MG63 (cell line): ENCODE results near the gene PDE4D. TPM values are rescaled to one million over a fixed set of nuclear protein-coding genes. Genes with fewer than 3 reads are reported as not detected.
"Not testable (repeated sequence)": the region's sequence is repeated elsewhere in the genome, so short reads cannot be mapped to it uniquely, and the experiment has no call there.

Experiments
- DNase-seq: peaks from one replicate; pipeline ENCODE4 v3.0.0-alpha.2; 2020
- H3K27me3 ChIP-seq: fragments of 250-450 bp; sonication (Bioruptor Pico); 2 replicates; pipeline ENCODE4 v1.5.1; 2020; ENCODE audit warnings: mild to moderate bottlenecking, moderate library complexity
- H3K36me3 ChIP-seq: fragments of 250-450 bp; sonication (Bioruptor Pico); 2 replicates; pipeline ENCODE4 v1.5.1; 2020; ENCODE audit warnings: mild to moderate bottlenecking, moderate library complexity
- H3K4me3 ChIP-seq: fragments of 250-450 bp; sonication (Bioruptor Pico); 2 replicates; pipeline ENCODE4 v1.5.1; 2020; ENCODE audit warnings: mild to moderate bottlenecking, moderate library complexity
- H3K9me3 ChIP-seq: fragments of 250-450 bp; sonication (Bioruptor Pico); 2 replicates; pipeline ENCODE4 v1.5.1; 2020; ENCODE audit warnings: mild to moderate bottlenecking, moderate library complexity
- total RNA-seq: library from RNA; depleted of rRNA; stranded (reverse); fragments of >200 nt; shearing (Covaris generic); gene quantifications from 2 replicates; pipeline ENCODE4 v1.2.3, GENCODE V29; 2014; ENCODE audit warnings: low replicate concordance

PDE4D gene
- total RNA-seq, 1 experiment from 2014 or later: 3.1 TPM

GRCh38 chr5:59583810-59584562 is 309.5 kb downstream of the PDE4D start:
- DNase-seq: no peak

GRCh38 chr5:59583151-59583809 is 310.2 kb downstream of the PDE4D start:
- Histone ChIP-seq H3K27me3 (no peaks in the 10 kb centered on the region), H3K36me3 (no peaks in the 10 kb centered on the region), H3K4me3 (no peak overlapping the region), H3K9me3 (no peaks in the 10 kb centered on the region)
- DNase-seq: no peak

More at GRCh38 chr5:59583810-59584562, 309.5 kb downstream of the PDE4D start:
- H3K27me3 ChIP-seq: no peaks in the 10 kb centered on the region
- H3K4me3 ChIP-seq: no peak overlapping the region
- H3K9me3 ChIP-seq: no peaks in the 10 kb centered on the region
- no peaks in the 10 kb centered on the region for H3K36me3 ChIP-seq

GRCh38 chr5:59582746-59583145 is 310.8 kb downstream of the PDE4D start:
- no peak for DNase-seq
- H3K4me3 ChIP-seq: no peak overlapping the region
- H3K36me3 ChIP-seq: no peaks in the 10 kb centered on the region
- no peaks in the 10 kb centered on the region for H3K9me3 ChIP-seq
- no peaks in the 10 kb centered on the region for H3K27me3 ChIP-seq

DNA sequence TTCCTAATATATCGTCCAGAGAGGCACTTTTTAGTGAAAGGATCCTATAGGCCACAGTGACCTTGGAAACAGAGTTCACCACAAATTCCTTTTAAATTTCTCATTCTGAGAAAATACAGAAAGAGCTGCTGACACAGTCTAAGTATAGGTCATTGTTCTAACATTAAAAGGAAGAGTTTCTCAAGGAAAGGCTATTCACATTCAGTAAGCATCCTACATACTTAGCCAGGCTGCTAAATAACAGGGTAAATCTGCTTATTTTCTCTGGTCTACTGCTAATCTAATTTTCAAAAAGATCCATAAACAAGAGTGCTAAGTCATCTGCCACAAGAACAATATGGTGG is 313.7 kb downstream of the PDE4D start:
- no peak for DNase-seq

DNA sequence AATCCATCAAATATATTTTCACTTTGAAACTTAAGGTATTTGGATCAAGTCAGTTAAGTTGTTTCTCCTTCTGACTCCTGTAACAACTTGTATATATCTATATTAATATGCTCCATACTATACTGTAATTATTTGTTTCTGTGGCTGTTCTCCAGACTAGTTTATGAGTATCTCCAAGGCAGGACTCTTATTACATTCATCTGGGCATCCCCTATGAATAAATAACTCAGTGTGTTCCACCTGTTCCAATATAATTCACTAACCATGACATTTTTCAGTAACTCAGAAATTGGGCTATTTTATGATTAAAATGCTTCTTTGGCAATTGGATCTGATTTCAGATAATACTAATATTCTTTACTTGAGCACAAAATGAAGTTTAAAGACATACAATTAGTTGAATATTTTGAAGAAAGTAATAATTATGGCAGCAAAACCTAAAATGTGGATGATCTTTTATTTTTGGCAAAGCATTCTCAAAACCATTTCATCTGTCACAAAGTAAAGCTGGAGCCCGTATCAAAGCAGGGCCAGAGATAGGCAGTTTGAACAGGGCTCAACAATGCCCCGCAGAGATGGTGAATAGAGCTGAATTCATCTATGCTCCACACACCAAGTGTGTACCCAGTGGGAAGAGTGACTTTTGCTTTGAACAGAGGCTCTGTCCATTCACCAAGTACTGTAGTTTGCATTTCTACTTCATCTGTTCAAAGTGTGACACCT is 314.3 kb downstream of the PDE4D start:
- no peak for DNase-seq
- Histone ChIP-seq H3K27me3 (no peaks in the 10 kb centered on the region), H3K9me3 (no peaks in the 10 kb centered on the region), H3K4me3 (no peak overlapping the region), H3K36me3 (no peaks in the 10 kb centered on the region)

More for the DNA sequence above, 313.7 kb downstream of the PDE4D start:
- H3K36me3 ChIP-seq: no peaks in the 10 kb centered on the region
- no peak overlapping the region for H3K4me3 ChIP-seq
- H3K27me3 ChIP-seq: no peaks in the 10 kb centered on the region
- no peaks in the 10 kb centered on the region for H3K9me3 ChIP-seq

GRCh38 chr5:59577485-59577884 is 316.0 kb downstream of the PDE4D start:
- Histone ChIP-seq H3K36me3 (no peaks in the 10 kb centered on the region), H3K4me3 (no peak overlapping the region), H3K9me3 (no peaks in the 10 kb centered on the region), H3K27me3 (no peaks in the 10 kb centered on the region)
- DNase-seq: no peak

DNA sequence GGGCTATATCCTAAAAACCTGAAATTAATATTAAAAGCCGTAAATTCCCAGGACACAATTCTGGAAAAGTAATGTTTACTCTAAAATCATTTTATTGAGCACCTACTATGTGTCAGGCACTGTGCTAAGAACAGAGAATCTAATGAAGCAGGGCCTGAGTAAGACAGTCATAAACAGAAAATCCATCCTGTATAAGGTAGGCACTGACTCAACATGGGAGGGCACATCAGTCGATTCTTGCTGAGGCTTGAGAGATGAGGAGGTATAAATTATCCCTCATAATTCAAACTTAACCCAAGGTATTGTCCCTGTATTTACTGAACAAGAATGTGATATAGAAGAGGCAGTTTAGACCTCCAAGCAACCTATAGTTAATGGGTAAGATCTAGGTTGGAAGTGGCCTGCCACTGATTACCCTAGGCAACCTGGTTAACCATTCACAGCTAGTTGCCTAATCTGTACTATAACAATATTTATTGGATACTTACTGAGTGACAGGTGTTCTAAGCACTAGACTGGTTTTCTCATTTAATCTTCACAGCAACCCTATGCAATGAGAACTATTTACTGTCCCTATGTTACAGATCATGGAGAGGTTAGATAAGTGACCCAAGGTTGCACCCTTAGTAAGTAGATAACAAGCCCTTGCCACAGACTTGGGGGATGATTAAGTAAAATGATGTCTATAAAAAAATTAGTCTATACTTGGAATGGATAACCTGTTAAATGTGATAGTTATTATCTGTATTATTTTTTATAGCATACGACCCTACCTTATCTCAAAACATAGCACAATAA is 317.7 kb downstream of the PDE4D start:
- Histone ChIP-seq H3K27me3 (no peaks in the 10 kb centered on the region), H3K36me3 (no peaks in the 10 kb centered on the region), H3K4me3 (no peak overlapping the region), H3K9me3 (no peaks in the 10 kb centered on the region)
- no peak for DNase-seq

DNA sequence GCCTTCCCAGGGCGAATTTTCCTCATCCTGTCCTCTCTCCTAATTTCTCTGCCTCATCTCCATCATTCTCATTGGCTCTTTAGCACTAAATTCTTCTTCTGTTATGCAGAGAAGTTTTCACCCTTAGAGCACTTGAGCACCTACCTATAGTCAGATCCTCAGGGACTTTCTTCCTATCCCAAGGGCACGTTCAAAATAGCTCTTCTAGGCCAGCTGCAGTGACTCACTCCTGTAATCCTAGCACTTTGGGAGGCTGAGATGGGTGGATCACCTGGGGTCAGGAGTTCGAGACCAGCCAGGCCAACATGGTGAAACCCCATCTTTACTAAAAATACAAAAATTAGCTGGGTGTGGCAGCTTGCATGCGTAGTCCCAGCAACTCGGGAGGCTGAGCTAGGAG is 320.0 kb downstream of the PDE4D start:
- not testable (repeated sequence) for DNase-seq, H3K9me3 ChIP-seq, H3K4me3 ChIP-seq, H3K27me3 ChIP-seq, H3K36me3 ChIP-seq

GRCh38 chr5:59571067-59571466 is 322.5 kb downstream of the PDE4D start:
- Histone ChIP-seq H3K9me3 (no peaks in the 10 kb centered on the region), H3K4me3 (no peak overlapping the region), H3K27me3 (no peaks in the 10 kb centered on the region), H3K36me3 (no peaks in the 10 kb centered on the region)
- no peak for DNase-seq

GRCh38 chr5:59569608-59570334 is 323.8 kb downstream of the PDE4D start:
- H3K9me3 ChIP-seq: no peaks in the 10 kb centered on the region
- no peak for DNase-seq
- H3K4me3 ChIP-seq: no peak overlapping the region

DNA sequence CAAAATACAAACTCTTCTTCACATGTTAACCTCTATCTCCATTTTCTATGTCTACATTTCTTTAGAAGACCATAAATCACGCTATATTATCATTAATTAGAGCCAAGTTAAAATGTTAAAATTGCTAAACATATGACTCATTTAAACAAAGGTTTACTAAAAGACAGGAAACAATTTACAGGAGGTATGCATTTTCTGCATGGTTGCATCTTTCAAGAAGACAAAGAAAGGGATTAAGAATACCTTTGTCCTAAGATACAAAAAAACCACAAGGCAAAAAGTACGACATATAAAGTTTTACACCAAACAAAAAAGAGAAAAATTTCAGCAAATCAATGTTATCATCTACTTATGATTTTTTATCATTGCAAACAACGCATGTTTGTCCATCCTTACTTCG is 324.4 kb downstream of the PDE4D start:
- Histone ChIP-seq H3K36me3 (no peaks in the 10 kb centered on the region), H3K9me3 (no peaks in the 10 kb centered on the region), H3K27me3 (no peaks in the 10 kb centered on the region), H3K4me3 (no peak overlapping the region)
- no peak for DNase-seq

More at GRCh38 chr5:59569608-59570334, 323.8 kb downstream of the PDE4D start:
- Histone ChIP-seq H3K27me3 (no peaks in the 10 kb centered on the region), H3K36me3 (no peaks in the 10 kb centered on the region)

- Histone ChIP-seq H3K27me3 (no peaks in the 10 kb centered on the region), H3K36me3 (no peaks in the 10 kb centered on the region), H3K4me3 (no peak overlapping the region), H3K9me3 (no peaks in the 10 kb centered on the region)
- no peak for DNase-seq
These were observed 325.4 kb downstream of the PDE4D start for GRCh38 chr5:59568161-59568560.

DNA sequence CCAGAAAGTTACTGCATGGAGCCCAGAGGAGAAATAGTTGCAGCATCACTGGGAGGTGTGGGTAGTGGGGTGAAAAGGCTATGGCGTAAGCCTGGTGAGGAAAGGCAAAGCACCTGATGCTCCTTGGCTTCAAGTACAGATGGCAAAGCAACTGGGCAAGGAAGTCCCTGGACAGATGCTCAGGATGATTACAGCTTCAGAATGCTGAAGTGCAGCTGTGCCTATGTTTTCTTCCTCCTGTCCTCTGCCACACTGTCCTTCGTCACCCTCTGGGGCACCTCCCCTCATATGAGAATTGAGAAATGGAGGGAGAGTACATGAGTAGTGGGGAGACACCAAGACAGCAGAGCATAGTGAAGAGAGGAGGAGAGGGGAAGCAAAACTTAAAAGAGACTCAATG is 328.0 kb downstream of the PDE4D start:
- Histone ChIP-seq H3K27me3 (no peaks in the 10 kb centered on the region), H3K4me3 (no peak overlapping the region), H3K9me3 (no peaks in the 10 kb centered on the region), H3K36me3 (no peaks in the 10 kb centered on the region)
- no peak for DNase-seq

DNA sequence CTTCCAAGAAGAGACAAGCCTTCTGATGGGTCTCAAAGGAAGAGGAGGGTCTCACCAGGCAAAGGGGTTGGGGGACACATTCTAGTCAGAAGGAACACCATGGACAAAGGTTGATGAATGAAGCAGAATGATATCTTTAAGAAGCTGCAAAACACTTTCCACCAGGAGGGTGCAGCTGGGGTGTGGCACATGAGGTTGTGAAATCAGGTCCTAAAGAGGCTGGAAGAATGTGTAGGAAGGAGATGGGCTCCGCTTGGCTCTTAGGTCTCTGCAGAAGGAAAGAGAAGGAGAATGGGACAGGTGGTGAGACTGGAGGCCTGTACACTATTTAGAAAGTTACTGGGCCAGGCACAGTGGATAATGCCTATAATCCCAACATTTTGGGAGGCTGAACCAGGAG is 328.6 kb downstream of the PDE4D start:
- Histone ChIP-seq H3K36me3 (no peaks in the 10 kb centered on the region), H3K27me3 (no peaks in the 10 kb centered on the region), H3K9me3 (no peaks in the 10 kb centered on the region), H3K4me3 (no peak overlapping the region)
- DNase-seq: no peak

GRCh38 chr5:59562756-59563389 is 330.7 kb downstream of the PDE4D start:
- no peak for DNase-seq

GRCh38 chr5:59560553-59560952 is 333.0 kb downstream of the PDE4D start:
- H3K9me3 ChIP-seq: no peaks in the 10 kb centered on the region
- DNase-seq: no peak
- no peak overlapping the region for H3K4me3 ChIP-seq
- H3K27me3 ChIP-seq: no peaks in the 10 kb centered on the region
- H3K36me3 ChIP-seq: no peaks in the 10 kb centered on the region

More at GRCh38 chr5:59562756-59563389, 330.7 kb downstream of the PDE4D start:
- no peak overlapping the region for H3K4me3 ChIP-seq
- H3K36me3 ChIP-seq: no peaks in the 10 kb centered on the region
- H3K27me3 ChIP-seq: no peaks in the 10 kb centered on the region
- no peaks in the 10 kb centered on the region for H3K9me3 ChIP-seq
